ENCODE measurements around the gene KANSL1. TPM values are rescaled to one million over a fixed set of nuclear protein-coding genes. Genes with fewer than 3 reads are reported as not detected.

Gene KANSL1
- total and polyA plus RNA-seq, 10 of the 15 experiments (the other 5 are each of a cell fraction or from before 2014, with no cell fraction given): 4.7 to 60.6 (median 28.0) TPM

DNA sequence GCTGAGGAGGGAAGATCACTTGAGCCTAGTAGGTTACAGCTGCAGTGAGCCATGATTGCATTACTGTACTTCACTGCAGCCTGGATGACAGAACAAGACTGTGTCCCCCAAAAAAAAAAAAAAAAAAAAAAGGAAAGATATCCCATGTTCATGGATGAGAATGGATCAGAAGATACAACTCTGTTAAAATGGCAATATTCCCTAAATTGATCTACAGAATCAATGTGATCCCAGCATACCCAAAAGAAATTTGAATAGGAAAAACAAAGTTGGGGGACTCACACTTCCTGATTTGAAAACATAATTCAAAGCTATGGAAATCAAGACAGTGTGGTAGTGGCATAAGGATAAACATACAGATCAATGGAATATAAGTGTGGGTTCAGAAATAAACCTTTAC lies 12.7 kb upstream of the KANSL1 start (continued):
- TF ChIP-seq ZNF687 (IDR thresholded peaks at IDR 0.05): no peak
- no peak for TF ChIP-seq ETV6 (conservative IDR thresholded peaks at IDR 0.05 in 1 of 2, IDR thresholded peaks at IDR 0.05 in 1 of 2; ENCODE audit: borderline replicate concordance in 1 of 2, low read depth in 1 of 2)
- TF ChIP-seq KLF5 (IDR thresholded peaks at IDR 0.05; ENCODE audit: partially characterized antibody): no peak
- no peak for TF ChIP-seq NBN (IDR thresholded peaks at IDR 0.05)
- TF ChIP-seq MXI1 (IDR thresholded peaks at IDR 0.05; ENCODE audit: low read depth, low read length): no peak
- TF ChIP-seq RUNX3 (IDR thresholded peaks at IDR 0.05; ENCODE audit: low read length): no peak
- TF ChIP-seq SPI1 (IDR thresholded peaks at IDR 0.05; ENCODE audit: borderline replicate concordance, insufficient read depth, low read depth, low read length): no peak
- no peak for TF ChIP-seq TBL1XR1 (IDR thresholded peaks at IDR 0.05; ENCODE audit: low read depth, low read length)
- TF ChIP-seq, protein P1, sequence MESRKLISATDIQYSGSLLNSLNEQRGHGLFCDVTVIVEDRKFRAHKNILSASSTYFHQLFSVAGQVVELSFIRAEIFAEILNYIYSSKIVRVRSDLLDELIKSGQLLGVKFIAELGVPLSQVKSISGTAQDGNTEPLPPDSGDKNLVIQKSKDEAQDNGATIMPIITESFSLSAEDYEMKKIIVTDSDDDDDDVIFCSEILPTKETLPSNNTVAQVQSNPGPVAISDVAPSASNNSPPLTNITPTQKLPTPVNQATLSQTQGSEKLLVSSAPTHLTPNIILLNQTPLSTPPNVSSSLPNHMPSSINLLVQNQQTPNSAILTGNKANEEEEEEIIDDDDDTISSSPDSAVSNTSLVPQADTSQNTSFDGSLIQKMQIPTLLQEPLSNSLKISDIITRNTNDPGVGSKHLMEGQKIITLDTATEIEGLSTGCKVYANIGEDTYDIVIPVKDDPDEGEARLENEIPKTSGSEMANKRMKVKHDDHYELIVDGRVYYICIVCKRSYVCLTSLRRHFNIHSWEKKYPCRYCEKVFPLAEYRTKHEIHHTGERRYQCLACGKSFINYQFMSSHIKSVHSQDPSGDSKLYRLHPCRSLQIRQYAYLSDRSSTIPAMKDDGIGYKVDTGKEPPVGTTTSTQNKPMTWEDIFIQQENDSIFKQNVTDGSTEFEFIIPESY (IDR thresholded peaks at IDR 0.05): no peak
